ENCODE results near the gene CASP10.
A peak's percentile ranks its signal among the peaks of the same experiment; 100 is the strongest.

Gene CASP10

DNA sequence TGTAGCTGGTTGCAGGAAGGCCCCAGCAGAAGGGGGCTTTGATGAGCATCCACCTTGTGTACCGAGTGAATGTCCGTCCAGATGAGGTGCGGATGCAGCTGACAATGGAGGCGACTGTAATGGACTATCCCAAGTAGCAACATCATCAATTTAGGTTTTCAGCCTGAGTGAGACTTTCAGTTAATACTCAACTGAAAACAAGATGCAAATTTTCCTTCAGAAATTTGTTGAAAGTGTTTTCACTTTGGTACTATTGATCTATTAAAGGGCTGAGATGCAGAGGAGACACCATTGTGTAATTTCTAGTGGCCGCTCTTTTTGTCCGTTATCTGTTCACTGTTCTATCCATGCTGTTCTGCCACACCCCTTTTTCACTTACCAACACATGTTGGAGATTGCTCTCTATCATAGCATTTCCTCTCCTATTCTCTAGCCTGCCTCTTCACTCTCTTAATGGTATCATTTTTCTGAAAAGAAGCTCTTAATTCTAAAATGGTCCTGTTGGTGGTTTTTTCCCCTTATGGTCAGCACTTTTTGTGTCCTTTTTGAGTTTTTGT, 65.4 kb downstream of the CASP10 start:
- Histone ChIP-seq H3K27ac (ENCODE audit: low read length) (peak overlapping the region; percentile 44), H2AFZ (ENCODE audit: low read depth, low read length) (no peak overlapping the region), H3K36me3 (ENCODE audit: insufficient read depth, low read length) (peaks cover 18% of the 10 kb centered on the region), H3K4me2 (ENCODE audit: insufficient read depth, low read length) (no peak overlapping the region), H3K4me3 (ENCODE audit: low read depth in 1 of 2, low read length in 2 of 2) (no peak overlapping the region), H3K9me3 (ENCODE audit: insufficient read depth, low read length, severe bottlenecking) (peaks cover 4% of the 10 kb centered on the region), H3K9ac (ENCODE audit: low read depth, low read length) (no peak overlapping the region), H3K27me3 (ENCODE audit: insufficient read depth, low read length, poor library complexity) (no peaks in the 10 kb centered on the region), H3K79me2 (ENCODE audit: insufficient read depth, low read length) (peaks cover 57% of the 10 kb centered on the region), H3K4me1 (ENCODE audit: insufficient read depth, low read length) (peaks cover 27% of the 10 kb centered on the region), H4K20me1 (ENCODE audit: insufficient read depth, low read length) (no peaks in the 10 kb centered on the region; the same call in 1 of the 2 replicates)
- ATAC-seq (ENCODE audit: insufficient read depth, low read depth) (no peak), DNase-seq (peak; percentile 1)
- TF ChIP-seq, protein P1, sequence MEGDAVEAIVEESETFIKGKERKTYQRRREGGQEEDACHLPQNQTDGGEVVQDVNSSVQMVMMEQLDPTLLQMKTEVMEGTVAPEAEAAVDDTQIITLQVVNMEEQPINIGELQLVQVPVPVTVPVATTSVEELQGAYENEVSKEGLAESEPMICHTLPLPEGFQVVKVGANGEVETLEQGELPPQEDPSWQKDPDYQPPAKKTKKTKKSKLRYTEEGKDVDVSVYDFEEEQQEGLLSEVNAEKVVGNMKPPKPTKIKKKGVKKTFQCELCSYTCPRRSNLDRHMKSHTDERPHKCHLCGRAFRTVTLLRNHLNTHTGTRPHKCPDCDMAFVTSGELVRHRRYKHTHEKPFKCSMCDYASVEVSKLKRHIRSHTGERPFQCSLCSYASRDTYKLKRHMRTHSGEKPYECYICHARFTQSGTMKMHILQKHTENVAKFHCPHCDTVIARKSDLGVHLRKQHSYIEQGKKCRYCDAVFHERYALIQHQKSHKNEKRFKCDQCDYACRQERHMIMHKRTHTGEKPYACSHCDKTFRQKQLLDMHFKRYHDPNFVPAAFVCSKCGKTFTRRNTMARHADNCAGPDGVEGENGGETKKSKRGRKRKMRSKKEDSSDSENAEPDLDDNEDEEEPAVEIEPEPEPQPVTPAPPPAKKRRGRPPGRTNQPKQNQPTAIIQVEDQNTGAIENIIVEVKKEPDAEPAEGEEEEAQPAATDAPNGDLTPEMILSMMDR (IDR thresholded peaks at IDR 0.05; ENCODE audit: borderline replicate concordance, extremely low read depth, low read length, poor library complexity, severe bottlenecking): no peak
- TF ChIP-seq EZH2 (IDR thresholded peaks at IDR 0.05; ENCODE audit: borderline replicate concordance, low read depth, low read length, severe bottlenecking): no peak

DNA sequence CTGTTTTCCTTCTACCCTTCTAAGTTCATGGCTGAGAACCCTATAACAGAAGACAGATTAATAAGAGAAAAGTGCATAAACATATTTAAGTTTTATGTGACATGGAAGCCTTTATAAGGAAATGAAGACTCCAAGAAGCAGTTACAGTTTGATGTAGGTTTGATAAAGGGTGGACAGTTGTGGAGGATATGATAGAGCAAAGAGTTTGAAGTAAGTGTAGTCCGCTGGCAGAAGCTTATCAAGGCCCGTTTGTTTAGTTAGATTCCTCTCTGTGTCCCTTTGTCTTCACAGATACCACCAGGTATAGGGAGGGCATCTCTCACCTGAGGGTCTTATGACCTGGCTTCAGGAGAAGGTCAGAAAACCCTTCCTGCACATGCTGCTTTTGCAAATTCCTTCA, 66.9 kb downstream of the CASP10 start:
- H3K79me2 ChIP-seq (ENCODE audit: insufficient read depth, low read length): peaks cover 65% of the 10 kb centered on the region
- H3K27ac ChIP-seq (ENCODE audit: low read length): peak overlapping the region; percentile 66
- no peak overlapping the region for H3K4me2 ChIP-seq (ENCODE audit: insufficient read depth, low read length)
- H3K9me3 ChIP-seq (ENCODE audit: insufficient read depth, low read length, severe bottlenecking): peaks cover 4% of the 10 kb centered on the region
- no peak overlapping the region for H3K4me3 ChIP-seq (ENCODE audit: low read depth in 1 of 2, low read length in 2 of 2)
- ATAC-seq (ENCODE audit: insufficient read depth, low read depth): no peak
- no peaks in the 10 kb centered on the region for H4K20me1 ChIP-seq (ENCODE audit: insufficient read depth, low read length)
- H3K27me3 ChIP-seq (ENCODE audit: insufficient read depth, low read length, poor library complexity): no peaks in the 10 kb centered on the region
- peaks cover 42% of the 10 kb centered on the region for H3K4me1 ChIP-seq (ENCODE audit: insufficient read depth, low read length)
- H2AFZ ChIP-seq (ENCODE audit: low read depth, low read length): no peak overlapping the region
- H3K9ac ChIP-seq (ENCODE audit: low read depth, low read length): no peak overlapping the region
- no peak for DNase-seq
- TF ChIP-seq EZH2 (IDR thresholded peaks at IDR 0.05; ENCODE audit: borderline replicate concordance, low read depth, low read length, severe bottlenecking): no peak
- TF ChIP-seq, protein P1 (IDR thresholded peaks at IDR 0.05; ENCODE audit: borderline replicate concordance, extremely low read depth, low read length, poor library complexity, severe bottlenecking): no peak
- peaks cover 25% of the 10 kb centered on the region for H3K36me3 ChIP-seq (ENCODE audit: insufficient read depth, low read length)

DNA sequence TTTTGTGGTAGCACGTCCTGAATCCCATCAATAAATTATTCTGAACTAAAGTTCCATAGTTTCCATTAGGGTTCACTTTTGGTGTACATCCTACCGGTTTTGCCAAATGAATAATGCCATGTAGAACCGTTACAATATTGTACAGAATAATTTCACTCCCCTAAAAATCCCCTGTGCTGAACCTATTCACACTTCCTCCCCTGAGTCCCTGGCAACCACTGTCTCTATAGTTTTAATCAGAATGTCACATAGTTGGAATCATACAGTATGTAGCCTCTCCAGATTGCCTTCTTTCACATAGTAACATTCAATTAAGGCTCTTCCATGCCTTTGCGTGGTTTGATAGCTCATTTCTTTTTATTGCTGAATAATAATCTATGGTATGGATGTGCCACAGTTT, 67.8 kb downstream of the CASP10 start:
- no peaks in the 10 kb centered on the region for H4K20me1 ChIP-seq (ENCODE audit: insufficient read depth, low read length)
- peaks cover 22% of the 10 kb centered on the region for H3K36me3 ChIP-seq (ENCODE audit: insufficient read depth, low read length)
- peaks cover 51% of the 10 kb centered on the region for H3K4me1 ChIP-seq (ENCODE audit: insufficient read depth, low read length)
- no peak for TF ChIP-seq EZH2 (IDR thresholded peaks at IDR 0.05; ENCODE audit: borderline replicate concordance, low read depth, low read length, severe bottlenecking)
- TF ChIP-seq, protein P1 (IDR thresholded peaks at IDR 0.05; ENCODE audit: borderline replicate concordance, extremely low read depth, low read length, poor library complexity, severe bottlenecking): no peak
- H3K4me3 ChIP-seq (ENCODE audit: low read depth in 1 of 2, low read length in 2 of 2): no peak overlapping the region
- no peaks in the 10 kb centered on the region for H3K27me3 ChIP-seq (ENCODE audit: insufficient read depth, low read length, poor library complexity)
- H3K79me2 ChIP-seq (ENCODE audit: insufficient read depth, low read length): peaks cover 68% of the 10 kb centered on the region
- DNase-seq (no peak), ATAC-seq (ENCODE audit: insufficient read depth, low read depth) (no peak)
- H3K9ac ChIP-seq (ENCODE audit: low read depth, low read length): no peak overlapping the region
- H3K27ac ChIP-seq (ENCODE audit: low read length): peak overlapping the region; percentile 66
- H3K4me2 ChIP-seq (ENCODE audit: insufficient read depth, low read length): no peak overlapping the region
- H2AFZ ChIP-seq (ENCODE audit: low read depth, low read length): no peak overlapping the region
- peaks cover 4% of the 10 kb centered on the region for H3K9me3 ChIP-seq (ENCODE audit: insufficient read depth, low read length, severe bottlenecking)
